HepG2 (cell line): ENCODE data around the gene HOXA10. TPM values are rescaled to one million over a fixed set of nuclear protein-coding genes. Genes with fewer than 3 reads are reported as not detected.

Source experiments
- ATAD3A ChIP-seq: sonication (generic); formaldehyde crosslinking; IDR thresholded peaks from 2 replicates; pipeline ENCODE4 v1.4.0; 2020; ENCODE audit warnings: missing genetic modification reagents
- CBX1 ChIP-seq: IDR thresholded peaks from one replicate; pipeline ENCODE4 v1.6.1; 2016; ENCODE audit warnings: antibody characterized with exemption, low read depth
- ELF3 ChIP-seq: IDR thresholded peaks from 2 replicates; pipeline ENCODE4 v1.6.1; 2016; ENCODE audit warnings: missing genetic modification reagents, missing compliant biosample characterization
- MYC ChIP-seq: sonication (generic); formaldehyde crosslinking; IDR thresholded peaks from 2 replicates; pipeline ENCODE4 v1.9.0; 2021; ENCODE audit warnings: missing genetic modification reagents, borderline replicate concordance
- NCOA5 ChIP-seq: sonication (generic); formaldehyde crosslinking; IDR thresholded peaks from 2 replicates; pipeline ENCODE4 v1.4.0; 2020; ENCODE audit warnings: missing genetic modification reagents
- NFYB ChIP-seq: sonication (generic); formaldehyde crosslinking; IDR thresholded peaks from 2 replicates; pipeline ENCODE4 v1.4.0; 2020; ENCODE audit warnings: missing genetic modification reagents
- RAD21 ChIP-seq: fragments of 450-650 bp; formaldehyde crosslinking; IDR thresholded peaks from 2 replicates; pipeline ENCODE4 v1.5.0; 2020; ENCODE audit warnings: mild to moderate bottlenecking
- RBM39 ChIP-seq: fragments of 200-400 bp; formaldehyde crosslinking; IDR thresholded peaks from one replicate; pipeline ENCODE4 v1.6.1; 2018; ENCODE audit warnings: antibody characterized with exemption, mild to moderate bottlenecking, low read depth, low read length; ENCODE audit not compliant: poor library complexity, severe bottlenecking
- TBL1XR1 ChIP-seq: fragments of 150-350 bp; IDR thresholded peaks from 2 replicates; pipeline ENCODE4 v1.6.1; 2014; ENCODE audit warnings: borderline replicate concordance, low read length; ENCODE audit not compliant: partially characterized antibody
- ZBTB44 ChIP-seq: sonication (generic); formaldehyde crosslinking; IDR thresholded peaks from 2 replicates; pipeline ENCODE4 v1.4.0; 2020; ENCODE audit warnings: missing genetic modification reagents
- ZKSCAN5 ChIP-seq: sonication (generic); formaldehyde crosslinking; IDR thresholded peaks from 2 replicates; pipeline ENCODE4 v1.5.1; 2020; ENCODE audit warnings: mild to moderate bottlenecking, missing genetic modification reagents
- ZNF232 ChIP-seq: sonication (generic); formaldehyde crosslinking; IDR thresholded peaks from 2 replicates; pipeline ENCODE4 v1.4.0; 2020; ENCODE audit warnings: missing genetic modification reagents, borderline replicate concordance
- ZNF292 ChIP-seq: sonication (generic); formaldehyde crosslinking; IDR thresholded peaks from 2 replicates; pipeline ENCODE4 v1.8.1; 2022; ENCODE audit warnings: mild to moderate bottlenecking, low read depth, missing genetic modification reagents, borderline replicate concordance
- ZNF501 ChIP-seq: sonication (generic); formaldehyde crosslinking; IDR thresholded peaks from 2 replicates; pipeline ENCODE4 v1.5.1; 2020; ENCODE audit warnings: mild to moderate bottlenecking, moderate library complexity, missing genetic modification reagents
- ZNF562 ChIP-seq: sonication (generic); formaldehyde crosslinking; IDR thresholded peaks from 2 replicates; pipeline ENCODE4 v1.8.0; 2022; ENCODE audit warnings: missing genetic modification reagents, borderline replicate concordance
- ZNF574 ChIP-seq: sonication (generic); formaldehyde crosslinking; IDR thresholded peaks from 2 replicates; pipeline ENCODE4 v1.4.0; 2020; ENCODE audit warnings: missing genetic modification reagents
- ZNF883 ChIP-seq: sonication (generic); formaldehyde crosslinking; IDR thresholded peaks from 2 replicates; pipeline ENCODE4 v1.5.1; 2020; ENCODE audit warnings: mild to moderate bottlenecking, missing genetic modification reagents; ENCODE audit errors: not compliant biosample characterization
- ZSCAN12 ChIP-seq: sonication (generic); formaldehyde crosslinking; IDR thresholded peaks from 2 replicates; pipeline ENCODE4 v1.9.0; 2021; ENCODE audit warnings: mild to moderate bottlenecking, missing genetic modification reagents
- polyA plus RNA-seq, 8 experiments: library from polyadenylated mRNA; depleted of rRNA in 3 of 8; stranded (reverse) in 7 of 8; unstranded in 1 of 8; fragments of >200 nt; fragmentation: Illumina TruSeq in 4 of 8; extraction: Trizol in 4 of 8; gene quantifications; 2 replicates each; pipeline versions ENCODE4 v1.2.1 to v1.2.3, GENCODE V29; 2011 to 2016; ENCODE audit warnings: low read depth in 4 of 8, missing spikeins in 1 of 8, mixed read lengths in 1 of 8; ENCODE audit not compliant: insufficient read depth in 1 of 8
- total RNA-seq, 5 experiments: library from RNA; depleted of rRNA; stranded (reverse); fragments of >200 nt; fragmentation: Illumina TruSeq; extraction: Trizol; gene quantifications; 2 replicates each; pipeline ENCODE4 v1.2.3, GENCODE V29; 2016; ENCODE audit warnings: low read depth in 1 of 5
- TF ChIP-seq, protein P1 (sequence below): sonication (generic); formaldehyde crosslinking; IDR thresholded peaks from 2 replicates; pipeline ENCODE4 v1.4.0; 2020; ENCODE audit warnings: mild to moderate bottlenecking, missing genetic modification reagents
- TF ChIP-seq, protein P2 (sequence below): sonication (generic); formaldehyde crosslinking; IDR thresholded peaks from 2 replicates; pipeline ENCODE4 v1.5.0; 2020; ENCODE audit warnings: mild to moderate bottlenecking, missing genetic modification reagents
- TF ChIP-seq, protein P3 (sequence below): sonication (generic); formaldehyde crosslinking; IDR thresholded peaks from 2 replicates; pipeline ENCODE4 v1.4.0; 2020; ENCODE audit warnings: missing genetic modification reagents

The HOXA10 gene
- total and polyA plus RNA-seq, 2 of the 13 experiments (the other 11 are each of a cell fraction or from before 2014, with no cell fraction given), result not detected

- no peak for TF ChIP-seq ZNF574 (CRISPR knock-in tag)
- TF ChIP-seq ELF3 (CRISPR knock-in tag), result no peak
- peak; percentile 65; the same call in 1 of the 2 replicates for TF ChIP-seq ZNF292
- no peak for TF ChIP-seq ZKSCAN5 (CRISPR knock-in tag)
- no peak for TF ChIP-seq RBM39
- TF ChIP-seq CBX1, result no peak
- TF ChIP-seq, protein P1, sequence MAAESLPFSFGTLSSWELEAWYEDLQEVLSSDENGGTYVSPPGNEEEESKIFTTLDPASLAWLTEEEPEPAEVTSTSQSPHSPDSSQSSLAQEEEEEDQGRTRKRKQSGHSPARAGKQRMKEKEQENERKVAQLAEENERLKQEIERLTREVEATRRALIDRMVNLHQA (CRISPR knock-in tag), result no peak
- TF ChIP-seq, protein P2, sequence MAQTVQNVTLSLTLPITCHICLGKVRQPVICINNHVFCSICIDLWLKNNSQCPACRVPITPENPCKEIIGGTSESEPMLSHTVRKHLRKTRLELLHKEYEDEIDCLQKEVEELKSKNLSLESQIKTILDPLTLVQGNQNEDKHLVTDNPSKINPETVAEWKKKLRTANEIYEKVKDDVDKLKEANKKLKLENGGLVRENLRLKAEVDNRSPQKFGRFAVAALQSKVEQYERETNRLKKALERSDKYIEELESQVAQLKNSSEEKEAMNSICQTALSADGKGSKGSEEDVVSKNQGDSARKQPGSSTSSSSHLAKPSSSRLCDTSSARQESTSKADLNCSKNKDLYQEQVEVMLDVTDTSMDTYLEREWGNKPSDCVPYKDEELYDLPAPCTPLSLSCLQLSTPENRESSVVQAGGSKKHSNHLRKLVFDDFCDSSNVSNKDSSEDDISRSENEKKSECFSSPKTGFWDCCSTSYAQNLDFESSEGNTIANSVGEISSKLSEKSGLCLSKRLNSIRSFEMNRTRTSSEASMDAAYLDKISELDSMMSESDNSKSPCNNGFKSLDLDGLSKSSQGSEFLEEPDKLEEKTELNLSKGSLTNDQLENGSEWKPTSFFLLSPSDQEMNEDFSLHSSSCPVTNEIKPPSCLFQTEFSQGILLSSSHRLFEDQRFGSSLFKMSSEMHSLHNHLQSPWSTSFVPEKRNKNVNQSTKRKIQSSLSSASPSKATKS (CRISPR knock-in tag), result no peak
- no peak for TF ChIP-seq ATAD3A (CRISPR knock-in tag)
- TF ChIP-seq, protein P3, sequence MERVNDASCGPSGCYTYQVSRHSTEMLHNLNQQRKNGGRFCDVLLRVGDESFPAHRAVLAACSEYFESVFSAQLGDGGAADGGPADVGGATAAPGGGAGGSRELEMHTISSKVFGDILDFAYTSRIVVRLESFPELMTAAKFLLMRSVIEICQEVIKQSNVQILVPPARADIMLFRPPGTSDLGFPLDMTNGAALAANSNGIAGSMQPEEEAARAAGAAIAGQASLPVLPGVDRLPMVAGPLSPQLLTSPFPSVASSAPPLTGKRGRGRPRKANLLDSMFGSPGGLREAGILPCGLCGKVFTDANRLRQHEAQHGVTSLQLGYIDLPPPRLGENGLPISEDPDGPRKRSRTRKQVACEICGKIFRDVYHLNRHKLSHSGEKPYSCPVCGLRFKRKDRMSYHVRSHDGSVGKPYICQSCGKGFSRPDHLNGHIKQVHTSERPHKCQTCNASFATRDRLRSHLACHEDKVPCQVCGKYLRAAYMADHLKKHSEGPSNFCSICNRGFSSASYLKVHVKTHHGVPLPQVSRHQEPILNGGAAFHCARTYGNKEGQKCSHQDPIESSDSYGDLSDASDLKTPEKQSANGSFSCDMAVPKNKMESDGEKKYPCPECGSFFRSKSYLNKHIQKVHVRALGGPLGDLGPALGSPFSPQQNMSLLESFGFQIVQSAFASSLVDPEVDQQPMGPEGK (CRISPR knock-in tag), result no peak
- no peak for TF ChIP-seq MYC (CRISPR knock-in tag)
- no peak for TF ChIP-seq ZNF501
- TF ChIP-seq ZSCAN12, result no peak
- no peak for TF ChIP-seq ZNF232 (CRISPR knock-in tag)
- TF ChIP-seq NCOA5, result no peak
- TF ChIP-seq NFYB (CRISPR knock-in tag), result no peak
- TF ChIP-seq ZNF562 (CRISPR knock-in tag), result no peak
- TF ChIP-seq ZBTB44 (CRISPR knock-in tag), result no peak
- TF ChIP-seq RAD21, result 0 out of 2 replicates have a peak, but pooled peaks have one; percentile 10
- peak; percentile 64 for TF ChIP-seq TBL1XR1
- TF ChIP-seq ZNF883 (CRISPR knock-in tag), result no peak
Observed at GRCh38 chr7:27133409-27134231, 40.5 kb downstream of the HOXA10 start (continued).
